IMR-90 (cell line): ENCODE measurements around the gene TRIM37.

Source experiments
- BHLHE40 ChIP-seq: fragments of 150-350 bp; IDR thresholded peaks from 2 replicates; pipeline ENCODE4 v1.6.1; 2016; ENCODE audit warnings: mild to moderate bottlenecking, low read depth, low read length
- CHD1 ChIP-seq: IDR thresholded peaks from 2 replicates; pipeline ENCODE4 v1.6.1; 2012; ENCODE audit warnings: low read depth, low read length, improper control_type of control experiment
- CTCF ChIP-seq: conservative IDR thresholded peaks from 2 replicates; pipeline ENCODE4 v1.5.1; 2012; ENCODE audit warnings: mild to moderate bottlenecking, low read depth, low read length, improper control_type of control experiment
- FOS ChIP-seq: fragments of 150-350 bp; IDR thresholded peaks from 2 replicates; pipeline ENCODE4 v1.6.1; 2016; ENCODE audit warnings: low read depth, low read length
- MAFK ChIP-seq: IDR thresholded peaks from 2 replicates; pipeline ENCODE4 v1.6.1; 2012; ENCODE audit warnings: low read depth, low read length, improper control_type of control experiment
- MXI1 ChIP-seq: IDR thresholded peaks from 2 replicates; pipeline ENCODE4 v1.6.1; 2012; ENCODE audit warnings: low read depth, mild to moderate bottlenecking, low read length, moderate library complexity, borderline replicate concordance
- POLR2A ChIP-seq: IDR thresholded peaks from 2 replicates; pipeline ENCODE4 v1.6.1; 2012; ENCODE audit warnings: mild to moderate bottlenecking, low read depth, low read length
- RAD21 ChIP-seq: IDR thresholded peaks from 2 replicates; pipeline ENCODE4 v1.6.1; 2012; ENCODE audit warnings: low read length, improper control_type of control experiment
- TF ChIP-seq, protein P1 (sequence below): fragments of 150-350 bp; IDR thresholded peaks from 2 replicates; pipeline ENCODE4 v1.6.1; 2016; ENCODE audit warnings: low read depth, mild to moderate bottlenecking, low read length, moderate library complexity, borderline replicate concordance
- TF ChIP-seq, protein P2 (sequence below): fragments of 150-350 bp; IDR thresholded peaks from 2 replicates; pipeline ENCODE4 v1.6.1; 2017; ENCODE audit warnings: mild to moderate bottlenecking, antibody characterized with exemption, low read length, low read depth

- TF ChIP-seq CTCF (no peak), POLR2A (no peak), FOS (peak; percentile 31; the same call in 1 of the 2 replicates), MAFK (no peak), BHLHE40 (no peak), RAD21 (no peak), CHD1 (no peak), MXI1 (no peak)
- TF ChIP-seq, protein P1, sequence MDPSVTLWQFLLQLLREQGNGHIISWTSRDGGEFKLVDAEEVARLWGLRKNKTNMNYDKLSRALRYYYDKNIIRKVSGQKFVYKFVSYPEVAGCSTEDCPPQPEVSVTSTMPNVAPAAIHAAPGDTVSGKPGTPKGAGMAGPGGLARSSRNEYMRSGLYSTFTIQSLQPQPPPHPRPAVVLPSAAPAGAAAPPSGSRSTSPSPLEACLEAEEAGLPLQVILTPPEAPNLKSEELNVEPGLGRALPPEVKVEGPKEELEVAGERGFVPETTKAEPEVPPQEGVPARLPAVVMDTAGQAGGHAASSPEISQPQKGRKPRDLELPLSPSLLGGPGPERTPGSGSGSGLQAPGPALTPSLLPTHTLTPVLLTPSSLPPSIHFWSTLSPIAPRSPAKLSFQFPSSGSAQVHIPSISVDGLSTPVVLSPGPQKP: no peak
- TF ChIP-seq, protein P2, sequence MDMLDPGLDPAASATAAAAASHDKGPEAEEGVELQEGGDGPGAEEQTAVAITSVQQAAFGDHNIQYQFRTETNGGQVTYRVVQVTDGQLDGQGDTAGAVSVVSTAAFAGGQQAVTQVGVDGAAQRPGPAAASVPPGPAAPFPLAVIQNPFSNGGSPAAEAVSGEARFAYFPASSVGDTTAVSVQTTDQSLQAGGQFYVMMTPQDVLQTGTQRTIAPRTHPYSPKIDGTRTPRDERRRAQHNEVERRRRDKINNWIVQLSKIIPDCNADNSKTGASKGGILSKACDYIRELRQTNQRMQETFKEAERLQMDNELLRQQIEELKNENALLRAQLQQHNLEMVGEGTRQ: no peak
Measured at GRCh38 chr17:59074494-59074893, 32.2 kb downstream of the TRIM37 start.
